Mesodermal cell (in vitro differentiated cells): ENCODE measurements around the gene AKR7A3.

Source experiments
- H3K27ac ChIP-seq: 2 replicates; pipeline ENCODE4 v1.7.0; 2013; ENCODE audit warnings: mild to moderate bottlenecking, low read depth, low read length, moderate library complexity; ENCODE audit not compliant: severe bottlenecking
- H3K36me3 ChIP-seq: 2 replicates; pipeline ENCODE4 v1.7.1; 2013; ENCODE audit warnings: mild to moderate bottlenecking, low read length, moderate library complexity; ENCODE audit not compliant: control insufficient read depth, insufficient read depth
- H3K4me1 ChIP-seq: one replicate; pipeline ENCODE4 v1.7.1; 2013; ENCODE audit warnings: mild to moderate bottlenecking, low read length; ENCODE audit not compliant: insufficient read depth, control insufficient read depth, poor library complexity, severe bottlenecking
- H3K4me3 ChIP-seq: 2 replicates; pipeline ENCODE4 v1.7.0; 2013; ENCODE audit warnings: low read length, control low read depth, mild to moderate bottlenecking; ENCODE audit not compliant: insufficient read depth, poor library complexity, severe bottlenecking; ENCODE audit errors: extremely low read depth
- H3K9me3 ChIP-seq: 2 replicates; pipeline ENCODE4 v1.7.1; 2013; ENCODE audit warnings: mild to moderate bottlenecking, low read length, moderate library complexity; ENCODE audit not compliant: control insufficient read depth
- WGBS, 2 experiments: methylation state at CpG; one replicate each; pipeline ENCODE4 v1.1.5; 2013; ENCODE audit warnings: missing lambda C conversion rate in 2 of 2; ENCODE audit not compliant: insufficient coverage in 2 of 2; 5-methylcytosine and 5-hydroxymethylcytosine counted together

AKR7A3 gene

GRCh38 chr1:19251305-19252196 is 37.0 kb downstream of the AKR7A3 start, which contains the start of the genes EMC1 and MRTO4:
EMC1 (minus strand) TSS chr1:19251524; CDS start chr1:19251509, 15 bp downstream.
MRTO4 (plus strand) TSS chr1:19251805; CDS start chr1:19251836, 31 bp downstream.
- Histone ChIP-seq H3K36me3 (peaks cover 38% of the 10 kb centered on the region), H3K9me3 (no peaks in the 10 kb centered on the region), H3K27ac (peak within 1 kb of the TSS; percentile 99), H3K4me1 (peaks cover 9% of the 10 kb centered on the region), H3K4me3 (peak within 1 kb of the TSS; percentile 94)
- WGBS, 2 experiments = 0% methylated on average over 62 to 77 of the region's 81 CpGs

- 0 to 7% methylated on average over 11 to 12 of the region's 14 CpGs for WGBS, 2 experiments
- H3K4me1 ChIP-seq = peaks cover 9% of the 10 kb centered on the region
- H3K36me3 ChIP-seq = peaks cover 36% of the 10 kb centered on the region
- peak overlapping the region; percentile 99 for H3K27ac ChIP-seq
- H3K9me3 ChIP-seq = no peaks in the 10 kb centered on the region
- peak overlapping the region; percentile 94 for H3K4me3 ChIP-seq
Observed at GRCh38 chr1:19250629-19251304, 37.8 kb downstream of the AKR7A3 start.

DNA sequence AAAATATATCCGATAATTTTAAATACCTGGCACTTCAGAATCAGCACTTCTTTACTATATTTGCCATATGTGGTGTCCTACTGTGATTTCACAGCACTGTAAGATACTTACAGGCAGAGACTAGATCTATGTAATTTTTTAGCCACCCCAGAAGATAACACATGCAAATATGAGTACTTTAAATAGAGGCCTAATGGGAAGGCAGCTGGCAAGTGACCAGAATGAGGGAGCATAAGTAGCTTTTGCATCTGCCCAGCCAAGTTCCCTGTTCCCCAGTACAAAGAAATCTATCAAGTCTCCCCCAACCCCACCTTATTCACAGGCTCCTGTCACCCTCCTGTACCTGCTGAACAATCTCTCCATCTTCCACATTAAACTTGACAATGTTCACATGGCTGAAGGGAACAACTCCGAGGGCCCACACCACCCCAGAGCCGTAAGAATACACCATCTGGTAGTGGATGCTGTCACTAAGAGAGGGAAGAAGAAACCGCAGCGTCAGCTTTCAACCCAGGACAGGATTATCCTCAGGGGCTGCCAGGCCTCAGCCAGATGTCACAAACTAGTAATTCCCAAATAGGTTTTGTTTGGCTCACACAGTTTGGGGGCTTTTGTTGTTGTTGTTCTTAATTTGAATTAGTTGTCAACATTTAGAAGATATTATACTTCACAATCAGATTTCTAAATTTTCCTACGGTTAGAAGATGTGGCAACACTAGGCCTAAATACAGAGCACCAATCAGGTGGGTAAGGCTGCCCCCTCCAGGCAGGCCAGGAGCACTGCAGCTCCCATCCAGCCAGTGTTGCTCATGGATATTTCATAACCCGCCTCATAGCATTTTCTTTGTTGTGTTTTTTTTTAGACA is 47.7 kb downstream of the AKR7A3 start:
- WGBS, 2 experiments = 89% methylated on average over 2 to 6 of the region's 7 CpGs
- no peak overlapping the region for H3K27ac ChIP-seq

GRCh38 chr1:19239876-19240275 is 48.7 kb downstream of the AKR7A3 start:
- Histone ChIP-seq H3K4me1 (no peaks in the 10 kb centered on the region), H3K4me3 (no peak overlapping the region), H3K36me3 (peaks cover 92% of the 10 kb centered on the region), H3K27ac (no peak overlapping the region), H3K9me3 (no peaks in the 10 kb centered on the region)
- WGBS, 2 experiments = 93 to 96% methylated on average over 5 to 6 of the region's 7 CpGs

More for the DNA sequence above, 47.7 kb downstream of the AKR7A3 start:
- Histone ChIP-seq H3K4me1 (no peaks in the 10 kb centered on the region), H3K36me3 (peaks cover 87% of the 10 kb centered on the region), H3K4me3 (no peak overlapping the region), H3K9me3 (no peaks in the 10 kb centered on the region)

DNA sequence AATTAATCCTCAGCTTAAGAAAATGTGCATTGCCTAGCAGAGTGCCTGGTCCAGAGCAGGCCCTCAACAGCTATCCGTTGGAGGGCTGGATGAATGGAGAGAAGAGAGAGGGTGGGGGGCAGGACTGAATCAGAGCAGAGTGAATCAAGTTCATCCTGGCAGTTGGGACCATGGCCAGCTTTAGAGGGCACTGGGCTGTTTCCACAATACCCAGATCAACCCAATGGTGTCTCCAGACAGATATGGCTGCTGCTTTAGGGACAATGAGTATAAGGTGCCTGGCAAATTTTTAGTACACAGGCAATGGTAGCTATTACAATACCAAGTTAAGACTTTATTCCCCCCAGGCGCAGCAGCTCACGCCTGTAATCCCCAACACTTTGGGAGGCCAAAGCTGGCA is 54.3 kb downstream of the AKR7A3 start:
- Histone ChIP-seq H3K4me1 (no peaks in the 10 kb centered on the region), H3K9me3 (no peaks in the 10 kb centered on the region), H3K27ac (no peak overlapping the region), H3K4me3 (no peak overlapping the region), H3K36me3 (peaks cover 86% of the 10 kb centered on the region)
- WGBS, 2 experiments = 85 to 100% methylated on average over 2 to 3 of the region's 3 CpGs
